NOMO-1 treated with dmso at 0.1 percent for 144 hours (cell line): ENCODE data around the gene SUMO2.
A peak's percentile ranks its signal among the peaks of the same experiment; 100 is the strongest.
"Not testable (repeated sequence)": the region's sequence is repeated elsewhere in the genome, so short reads cannot be mapped to it uniquely, and the experiment has no call there.

ENCODE experiments used
- DNase-seq: peaks from one replicate; lab custom pipeline; 2025; ENCODE audit not compliant: unreplicated experiment; lab: John Stamatoyannopoulos, UW

Gene SUMO2

GRCh38 chr17:75182319-75182568 is 515 bp downstream of the SUMO2 start:
- no peak for DNase-seq

- DNase-seq, result no peak
Measured at GRCh38 chr17:75181608-75182318, 996 bp downstream of the SUMO2 start.

DNA sequence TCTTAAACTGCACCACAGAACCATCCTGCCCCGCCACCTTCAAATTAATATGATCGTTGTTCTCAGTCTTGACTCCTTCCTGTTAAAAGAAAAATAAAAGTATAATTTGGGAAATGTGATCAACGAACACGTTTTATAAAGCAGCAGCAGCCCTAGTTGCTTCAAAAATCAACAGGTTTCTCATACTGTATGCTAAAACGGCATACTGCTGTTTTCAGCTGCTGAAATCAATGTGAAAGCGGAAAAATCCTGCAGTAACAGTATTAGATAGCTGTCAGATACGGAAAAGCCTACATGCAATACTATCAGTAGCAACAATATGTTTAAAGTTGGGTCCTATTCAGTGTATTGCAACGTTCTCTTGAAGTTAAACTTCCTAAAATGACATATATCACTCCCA is 1.6 kb downstream of the SUMO2 start:
- DNase-seq, result no peak

DNA sequence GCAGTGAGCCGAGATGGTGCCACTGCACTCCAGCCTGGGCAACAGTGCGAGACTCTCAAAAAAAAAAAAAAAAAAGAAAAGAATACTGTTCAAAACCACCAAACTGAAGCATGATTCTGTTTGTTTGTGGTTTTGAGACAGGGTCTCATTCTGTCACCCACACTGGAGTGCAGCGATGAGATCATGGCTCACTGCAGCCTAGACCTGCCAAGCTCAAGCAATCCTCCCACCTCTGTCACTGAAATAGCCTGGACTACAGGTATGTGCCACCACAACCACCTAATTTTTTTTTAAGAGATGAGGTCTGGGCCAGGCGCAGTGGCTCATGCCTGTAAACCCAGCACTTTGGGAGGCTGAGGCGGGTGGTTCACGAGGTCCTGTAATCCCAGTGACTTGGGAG is 4.3 kb downstream of the SUMO2 start:
- DNase-seq, result no peak

DNA sequence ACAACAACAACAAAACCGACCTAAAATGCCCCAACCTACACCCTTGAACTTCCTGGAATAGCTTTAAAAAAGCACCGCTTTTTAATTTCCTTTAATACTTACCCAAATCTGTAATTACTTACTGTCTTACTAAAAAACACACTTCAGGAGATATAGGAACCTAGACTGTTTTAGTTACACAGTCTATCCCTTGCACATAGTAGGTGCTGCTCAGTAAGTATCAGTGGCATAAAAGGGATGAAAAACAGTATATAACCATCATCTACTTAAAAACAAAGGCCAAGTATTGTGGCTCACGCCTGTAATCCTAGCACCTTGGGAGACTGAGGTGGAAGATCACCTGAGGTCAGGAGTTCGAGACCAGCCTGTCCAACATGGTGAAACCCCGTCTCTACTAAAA is 6.1 kb downstream of the SUMO2 start:
- no peak for DNase-seq

- DNase-seq, result no peak
Measured at GRCh38 chr17:75174996-75175395, 7.8 kb downstream of the SUMO2 start.

GRCh38 chr17:75173526-75173925 is 9.2 kb downstream of the SUMO2 start:
- no peak for DNase-seq

DNA sequence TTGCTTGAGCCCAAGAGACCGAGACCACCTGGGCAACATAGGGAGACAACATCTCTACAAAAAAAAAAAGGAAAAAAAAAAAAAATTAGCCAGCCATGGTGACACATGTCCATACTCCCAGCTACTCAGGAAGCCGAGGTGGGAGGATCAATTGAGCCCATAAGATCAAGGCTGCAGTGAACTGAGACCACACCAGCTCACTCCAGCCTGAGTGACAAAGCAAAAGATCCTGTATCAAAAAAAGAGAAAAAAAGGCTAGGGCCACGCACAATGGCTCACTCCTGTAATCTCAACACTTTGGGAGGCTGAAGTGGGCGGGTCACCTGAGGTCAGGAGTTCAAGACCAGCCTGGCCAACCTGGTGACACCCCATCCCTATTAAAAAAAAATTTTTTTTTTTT is 13.8 kb downstream of the SUMO2 start:
- no peak for DNase-seq

DNA sequence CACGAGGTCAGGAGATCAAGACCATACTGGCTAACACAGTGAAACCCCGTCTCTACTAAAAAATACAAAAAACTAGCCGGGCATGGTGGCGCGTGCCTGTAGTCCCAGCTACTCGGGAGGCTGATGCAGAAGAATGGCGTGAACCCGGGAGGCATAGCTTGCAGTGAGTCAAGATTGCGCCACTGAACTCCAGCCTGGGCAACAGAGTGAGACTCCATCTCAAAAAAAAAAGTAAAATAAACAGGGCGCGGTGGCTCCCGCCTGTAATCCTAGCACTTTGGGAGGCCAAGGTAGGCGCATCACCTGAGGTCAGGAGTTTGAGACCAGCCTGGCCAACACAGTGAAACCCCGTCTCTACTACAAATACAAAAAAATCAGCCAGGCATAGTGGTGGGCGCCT is 18.2 kb downstream of the SUMO2 start:
- DNase-seq, result not testable (repeated sequence)

DNA sequence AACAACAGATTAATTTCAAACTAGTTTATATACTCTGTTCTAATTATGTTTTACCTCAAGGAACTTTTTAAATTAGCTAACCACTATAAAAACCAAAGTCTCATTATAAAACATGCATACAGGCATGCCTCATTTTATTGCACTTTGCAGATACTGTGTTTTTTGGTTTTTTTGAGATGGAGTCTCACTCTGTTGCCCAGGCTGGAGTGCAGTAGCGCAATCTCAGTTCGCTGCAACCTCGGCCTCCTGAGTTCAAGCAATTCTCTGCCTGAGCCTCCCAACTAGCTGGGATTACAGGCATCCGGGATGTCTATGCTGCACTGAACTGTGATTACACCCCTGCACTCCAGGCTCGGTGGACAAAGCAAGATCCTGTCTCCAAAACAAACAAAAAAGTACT is 19.7 kb downstream of the SUMO2 start:
- DNase-seq, result no peak

- no peak for DNase-seq
Measured at GRCh38 chr17:75160211-75160610, 22.5 kb downstream of the SUMO2 start.

DNA sequence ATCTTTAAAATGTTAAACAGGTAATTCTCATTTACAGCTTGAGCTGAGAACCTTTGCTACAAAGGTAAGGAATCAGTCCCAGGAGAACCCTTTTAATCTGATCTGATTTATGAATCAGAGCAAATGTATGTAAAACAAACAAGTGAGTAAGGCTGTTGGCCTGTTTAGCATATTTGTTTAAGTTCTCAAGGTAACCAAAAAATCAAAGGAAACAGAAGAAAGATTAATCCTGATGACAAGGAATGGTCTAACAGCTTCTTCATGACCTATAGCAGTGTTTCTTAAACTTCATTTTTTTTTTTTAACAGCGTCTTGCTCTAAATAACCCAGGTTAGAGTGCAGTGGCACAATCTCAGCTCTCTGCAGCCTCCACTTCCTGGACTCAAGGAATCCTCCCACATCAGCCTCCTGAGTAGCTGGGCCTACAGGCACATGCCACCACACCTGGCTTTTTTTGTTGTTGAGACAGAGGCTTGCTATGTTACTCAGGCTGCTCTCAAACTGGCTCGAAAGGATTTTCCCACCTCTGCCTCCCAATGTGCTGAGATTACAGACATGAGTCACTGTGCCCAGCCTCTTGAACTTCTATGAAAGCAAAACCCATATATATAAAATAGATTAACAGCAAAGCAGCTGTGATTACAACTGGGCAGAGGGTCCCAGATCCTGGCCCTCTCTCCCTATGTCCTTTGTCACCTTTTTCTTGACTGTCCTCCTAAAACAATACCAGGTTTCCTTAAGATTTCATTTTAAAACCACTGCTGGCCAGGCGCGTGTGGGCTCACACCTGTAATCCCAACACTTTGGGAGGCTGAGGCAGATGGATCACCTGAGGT is 23.3 kb downstream of the SUMO2 start:
- DNase-seq, result no peak

DNA sequence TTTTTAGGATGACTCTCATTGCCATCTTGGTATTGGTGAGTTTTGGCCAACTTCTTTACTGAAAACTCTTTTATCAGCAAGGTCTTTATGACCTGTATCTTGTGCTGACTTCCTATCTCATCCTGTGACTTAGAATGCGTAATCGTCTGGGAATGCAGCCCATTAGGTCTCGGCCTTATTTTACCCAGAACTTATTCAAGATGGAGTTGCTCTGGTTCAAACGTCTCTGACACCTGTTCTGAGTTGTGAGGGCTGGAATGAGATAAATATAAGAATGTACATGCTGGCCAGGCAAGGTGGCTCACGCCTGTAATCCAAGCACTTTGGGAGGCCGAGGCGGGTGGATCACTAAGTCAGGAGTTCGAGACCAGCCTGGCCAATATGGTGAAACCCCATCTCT is 24.3 kb downstream of the SUMO2 start:
- DNase-seq, result not testable (repeated sequence)

GRCh38 chr17:75155191-75155601 is 27.6 kb downstream of the SUMO2 start:
- DNase-seq, result no peak

- DNase-seq, result peak; percentile 95
Measured at GRCh38 chr17:75154195-75155106, 28.3 kb downstream of the SUMO2 start, which contains the start of gene JPT1. TSS of gene JPT1 (minus strand) at chr17:75154512. CDS start at chr17:75154397, 115 bp downstream.

DNA sequence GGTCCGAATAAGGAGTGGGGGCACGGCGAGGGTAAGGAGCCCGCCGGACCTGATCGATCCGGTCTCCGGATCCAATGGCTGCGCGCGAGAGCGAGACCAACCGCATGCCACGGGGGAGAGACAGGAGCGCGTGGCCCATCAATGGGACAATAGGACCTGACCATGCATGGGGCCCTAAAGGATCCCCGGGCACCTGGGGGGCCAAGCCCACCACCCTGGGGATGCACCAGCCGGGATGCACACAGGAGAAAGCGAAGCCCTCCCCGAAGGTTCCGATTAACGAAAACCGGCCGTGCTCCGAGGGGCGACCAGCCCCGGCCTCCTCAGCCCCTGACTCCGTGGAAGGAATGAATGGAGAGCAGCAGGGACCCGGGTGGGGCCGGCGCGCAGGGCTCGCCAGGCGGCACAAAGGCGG is 29.0 kb downstream of the SUMO2 start:
- DNase-seq, result no peak

DNA sequence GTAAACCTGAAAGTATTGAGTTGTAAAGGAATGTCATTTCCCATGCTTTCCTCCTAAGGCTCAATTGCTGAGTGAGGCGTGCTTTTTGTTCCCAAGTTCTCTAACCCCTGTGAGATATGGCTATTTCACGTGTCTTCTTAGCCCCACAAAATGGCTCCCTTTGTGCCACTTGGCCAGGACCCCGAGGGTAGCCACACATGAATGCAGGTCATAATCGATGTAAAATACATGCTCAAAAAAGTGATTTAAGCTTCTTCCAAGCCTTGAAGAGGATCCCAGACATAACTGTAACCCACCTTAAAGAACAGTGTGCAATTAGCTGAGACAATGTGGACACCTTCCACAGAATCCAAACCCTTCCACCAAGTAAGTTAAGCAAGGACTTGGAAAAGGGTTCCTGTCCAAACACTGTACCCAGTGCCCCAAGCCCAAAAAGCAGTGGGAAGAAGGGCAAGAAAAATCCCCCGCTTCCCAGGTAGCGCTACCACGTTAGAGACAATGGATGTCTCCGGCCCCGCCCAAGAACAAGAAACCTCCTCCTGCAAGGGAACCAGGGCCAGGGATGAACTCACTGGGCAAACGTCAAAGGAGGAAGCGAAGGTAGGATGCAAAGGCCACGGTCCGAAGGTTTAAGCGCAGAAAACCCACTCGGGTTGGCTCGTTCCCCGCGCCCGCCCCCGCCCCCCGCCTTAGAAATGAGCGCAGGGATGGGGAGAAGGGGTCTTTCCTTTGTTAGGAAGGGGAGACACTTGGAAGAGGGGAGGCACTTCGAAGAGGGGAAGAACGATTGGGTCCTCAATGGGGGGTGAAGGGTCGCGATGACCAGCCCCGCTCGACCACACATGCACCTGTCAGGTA is 29.6 kb downstream of the SUMO2 start:
- peak; percentile 40 for DNase-seq

DNA sequence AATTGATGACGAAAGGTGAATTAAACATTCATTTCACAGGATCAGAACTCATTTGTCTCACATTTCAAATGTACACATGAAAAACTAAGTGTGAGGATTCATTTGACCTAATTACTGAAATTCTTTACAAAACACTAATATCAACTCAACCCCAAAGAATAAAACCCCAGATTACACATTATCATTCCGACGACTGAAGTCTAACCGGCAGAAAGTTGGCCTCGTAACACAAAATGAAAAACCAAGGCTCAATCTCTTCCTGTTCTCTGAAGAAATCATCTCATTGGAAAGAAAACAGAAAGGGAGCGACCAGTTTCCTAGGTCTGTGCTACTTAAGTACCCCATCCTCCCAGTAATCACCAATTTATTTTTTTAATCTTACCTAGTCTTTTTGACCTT is 30.2 kb downstream of the SUMO2 start:
- DNase-seq, result no peak

- DNase-seq, result no peak
Measured at GRCh38 chr17:75151930-75152329, 30.8 kb downstream of the SUMO2 start.

DNA sequence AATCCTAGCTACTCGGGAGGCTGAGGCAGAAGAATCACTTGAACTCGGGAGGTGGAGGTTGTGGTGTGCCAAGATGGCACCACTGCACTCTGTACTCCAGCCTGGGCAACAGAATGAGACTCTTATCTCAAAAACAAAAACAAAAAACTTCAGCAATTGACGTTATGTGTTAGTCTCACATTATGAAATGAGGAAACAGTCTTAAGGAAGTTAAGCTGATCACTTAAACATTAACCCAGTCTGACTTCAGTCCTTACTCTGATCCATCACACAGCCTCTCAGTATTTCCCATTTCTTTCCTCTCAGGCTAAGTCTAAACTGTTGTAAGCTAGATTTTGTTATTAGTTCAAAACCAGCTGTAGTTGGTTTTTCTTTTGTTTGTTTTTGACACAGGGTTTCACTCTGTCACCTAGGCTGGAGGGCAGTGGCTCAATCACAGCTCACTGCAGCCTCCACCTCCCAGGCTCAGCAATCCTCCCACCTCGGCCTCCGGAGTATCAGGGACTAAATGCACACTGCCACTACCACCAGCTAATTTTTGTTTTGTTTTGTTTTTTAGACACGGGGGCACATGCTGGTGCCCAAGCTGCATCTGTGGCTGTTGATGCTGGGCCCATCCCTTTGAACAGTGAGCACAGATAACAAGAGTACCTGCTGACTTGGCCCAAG is 34.7 kb downstream of the SUMO2 start:
- no peak for DNase-seq
